AG10803 (cell line): ENCODE data around the gene C16orf96.

Source experiments
- DNase-seq: peaks from one replicate; pipeline ENCODE4 v3.0.0; 2010; ENCODE audit warnings: low read depth
- H3K4me3 ChIP-seq: 2 replicates; pipeline ENCODE4 v1.5.1; 2011; ENCODE audit warnings: mild to moderate bottlenecking, low read length, control low read depth
- TF ChIP-seq, protein P1 (sequence below): conservative IDR thresholded peaks from 2 replicates; pipeline ENCODE4 v1.5.1; 2011; ENCODE audit warnings: mild to moderate bottlenecking, low read length, control low read depth, inconsistent platforms

C16orf96 gene

DNA sequence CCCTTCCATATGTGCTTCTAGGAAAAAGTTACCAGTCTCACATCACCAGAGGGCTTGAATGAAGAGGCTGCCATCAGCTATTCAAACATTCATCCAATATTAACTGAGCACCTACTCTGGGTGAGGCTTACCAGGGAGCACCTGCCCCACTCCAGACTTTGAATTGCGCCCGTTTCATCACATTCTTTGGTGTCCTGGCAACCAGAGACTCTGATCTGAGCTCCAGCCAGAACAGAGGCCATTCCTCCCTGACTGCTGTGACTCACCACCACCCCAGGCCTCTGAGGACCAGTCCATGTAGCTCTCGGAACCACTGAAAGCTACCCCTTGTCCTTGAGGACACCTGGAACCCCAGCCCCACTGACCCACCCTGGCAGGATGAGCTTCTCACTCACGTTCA, at the start of gene C16orf96:
TSS of gene C16orf96 (plus strand) at position 229 of the 400 bp plus-strand sequence. CDS start at position 379, 150 bp downstream.
- H3K4me3 ChIP-seq: no peak within 1 kb of the TSS
- DNase-seq: no peak
- TF ChIP-seq, protein P1, sequence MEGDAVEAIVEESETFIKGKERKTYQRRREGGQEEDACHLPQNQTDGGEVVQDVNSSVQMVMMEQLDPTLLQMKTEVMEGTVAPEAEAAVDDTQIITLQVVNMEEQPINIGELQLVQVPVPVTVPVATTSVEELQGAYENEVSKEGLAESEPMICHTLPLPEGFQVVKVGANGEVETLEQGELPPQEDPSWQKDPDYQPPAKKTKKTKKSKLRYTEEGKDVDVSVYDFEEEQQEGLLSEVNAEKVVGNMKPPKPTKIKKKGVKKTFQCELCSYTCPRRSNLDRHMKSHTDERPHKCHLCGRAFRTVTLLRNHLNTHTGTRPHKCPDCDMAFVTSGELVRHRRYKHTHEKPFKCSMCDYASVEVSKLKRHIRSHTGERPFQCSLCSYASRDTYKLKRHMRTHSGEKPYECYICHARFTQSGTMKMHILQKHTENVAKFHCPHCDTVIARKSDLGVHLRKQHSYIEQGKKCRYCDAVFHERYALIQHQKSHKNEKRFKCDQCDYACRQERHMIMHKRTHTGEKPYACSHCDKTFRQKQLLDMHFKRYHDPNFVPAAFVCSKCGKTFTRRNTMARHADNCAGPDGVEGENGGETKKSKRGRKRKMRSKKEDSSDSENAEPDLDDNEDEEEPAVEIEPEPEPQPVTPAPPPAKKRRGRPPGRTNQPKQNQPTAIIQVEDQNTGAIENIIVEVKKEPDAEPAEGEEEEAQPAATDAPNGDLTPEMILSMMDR: no peak

DNA sequence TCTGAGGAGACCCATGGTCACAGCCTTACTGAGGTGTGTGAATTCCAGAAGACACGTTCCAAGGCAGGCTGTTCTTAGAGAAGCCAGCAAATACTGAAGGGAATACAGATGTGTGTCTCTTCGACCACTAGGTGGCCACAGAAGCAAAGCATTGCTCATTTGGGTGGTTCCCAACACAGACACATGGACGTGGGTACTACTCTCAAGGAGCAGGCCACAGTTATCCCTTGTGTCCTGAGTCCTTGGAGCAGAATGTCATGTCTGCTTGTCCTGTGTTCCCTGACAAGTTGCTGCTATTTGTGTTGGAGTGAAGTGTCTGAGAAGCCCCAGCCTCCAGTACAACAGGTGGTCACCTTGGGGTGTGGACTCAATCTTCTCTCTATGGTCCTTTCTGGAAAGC, 49.7 kb upstream of the C16orf96 start:
- TF ChIP-seq, protein P1: peak; percentile 96
- no peak overlapping the region for H3K4me3 ChIP-seq
- peak; percentile 85 for DNase-seq

DNA sequence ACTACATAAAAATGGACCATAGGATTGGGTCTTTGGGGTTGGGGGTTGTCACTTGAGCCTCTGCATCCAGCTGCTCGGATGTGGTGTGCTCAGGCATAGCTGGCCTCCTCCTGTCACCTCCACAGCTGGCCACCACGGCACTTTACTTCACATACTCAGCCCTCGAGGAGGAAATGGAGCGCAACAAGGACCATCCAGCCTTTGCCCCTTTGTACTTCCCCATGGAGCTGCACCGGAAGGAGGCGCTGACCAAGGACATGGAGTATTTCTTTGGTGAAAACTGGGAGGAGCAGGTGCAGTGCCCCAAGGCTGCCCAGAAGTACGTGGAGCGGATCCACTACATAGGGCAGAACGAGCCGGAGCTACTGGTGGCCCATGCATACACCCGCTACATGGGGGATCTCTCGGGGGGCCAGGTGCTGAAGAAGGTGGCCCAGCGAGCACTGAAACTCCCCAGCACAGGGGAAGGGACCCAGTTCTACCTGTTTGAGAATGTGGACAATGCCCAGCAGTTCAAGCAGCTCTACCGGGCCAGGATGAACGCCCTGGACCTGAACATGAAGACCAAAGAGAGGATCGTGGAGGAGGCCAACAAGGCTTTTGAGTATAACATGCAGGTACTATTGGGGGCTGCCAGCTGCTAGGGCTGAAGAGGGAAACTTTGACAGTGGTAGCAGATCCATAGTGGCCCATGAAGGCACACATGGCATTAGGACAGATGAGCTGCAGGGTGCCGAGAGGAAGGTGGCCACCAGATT, 48.4 kb upstream of the C16orf96 start:
- H3K4me3 ChIP-seq: no peak overlapping the region
- no peak for DNase-seq
- TF ChIP-seq, protein P1: no peak

DNA sequence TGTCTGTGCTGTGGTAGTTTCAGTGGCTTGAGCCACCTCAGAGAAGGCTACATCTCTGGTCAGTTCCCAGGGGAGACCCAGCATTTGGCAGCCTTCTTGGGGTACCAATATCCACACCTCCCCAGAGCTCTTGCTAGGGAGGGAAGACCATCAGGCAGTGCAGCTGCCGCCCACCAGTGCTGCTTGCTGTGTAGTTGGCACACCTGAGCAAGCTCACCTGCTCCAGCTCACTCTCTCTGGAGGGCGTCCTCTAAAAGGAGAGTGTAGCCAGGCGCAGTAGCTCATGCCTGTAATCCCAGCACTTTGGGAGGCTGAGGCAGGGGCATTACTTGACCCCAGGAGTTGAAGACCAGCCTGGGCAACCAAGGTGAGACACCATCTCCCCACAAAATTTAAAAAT, 47.3 kb upstream of the C16orf96 start:
- H3K4me3 ChIP-seq: no peak overlapping the region
- TF ChIP-seq, protein P1: no peak
- no peak for DNase-seq

DNA sequence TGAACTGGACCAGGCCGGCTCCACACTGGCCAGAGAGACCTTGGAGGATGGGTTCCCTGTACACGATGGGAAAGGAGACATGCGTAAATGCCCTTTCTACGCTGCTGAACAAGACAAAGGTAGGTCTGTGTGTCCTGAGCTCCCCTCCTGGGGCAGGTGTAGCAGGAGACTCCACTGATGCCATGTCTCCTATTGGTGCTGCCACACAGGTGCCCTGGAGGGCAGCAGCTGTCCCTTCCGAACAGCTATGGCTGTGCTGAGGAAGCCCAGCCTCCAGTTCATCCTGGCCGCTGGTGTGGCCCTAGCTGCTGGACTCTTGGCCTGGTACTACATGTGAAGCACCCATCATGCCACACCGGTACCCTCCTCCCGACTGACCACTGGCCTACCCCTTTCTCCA, 46.7 kb upstream of the C16orf96 start:
- TF ChIP-seq, protein P1: no peak
- H3K4me3 ChIP-seq: no peak overlapping the region
- DNase-seq: no peak

DNA sequence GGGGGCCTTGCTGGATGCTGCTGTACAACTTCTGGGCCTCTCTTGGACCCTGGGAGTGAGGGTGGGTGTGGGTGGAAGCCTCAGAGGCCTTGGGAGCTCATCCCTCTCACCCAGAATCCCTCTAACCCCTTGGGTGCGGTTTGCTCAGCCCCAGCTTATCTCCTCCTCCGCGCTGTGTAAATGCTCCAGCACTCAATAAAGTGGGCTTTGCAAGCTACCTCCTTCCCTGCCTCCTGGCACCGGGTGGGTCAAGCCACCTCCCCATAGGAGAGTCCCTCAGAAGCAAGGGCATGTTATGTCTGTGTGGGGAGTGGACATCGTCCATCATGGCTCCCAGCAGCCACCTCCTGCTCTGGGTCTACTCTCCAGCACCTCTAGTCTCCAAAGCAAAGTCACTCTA, 46.0 kb upstream of the C16orf96 start:
- no peak for DNase-seq
- TF ChIP-seq, protein P1: no peak
- no peak overlapping the region for H3K4me3 ChIP-seq

DNA sequence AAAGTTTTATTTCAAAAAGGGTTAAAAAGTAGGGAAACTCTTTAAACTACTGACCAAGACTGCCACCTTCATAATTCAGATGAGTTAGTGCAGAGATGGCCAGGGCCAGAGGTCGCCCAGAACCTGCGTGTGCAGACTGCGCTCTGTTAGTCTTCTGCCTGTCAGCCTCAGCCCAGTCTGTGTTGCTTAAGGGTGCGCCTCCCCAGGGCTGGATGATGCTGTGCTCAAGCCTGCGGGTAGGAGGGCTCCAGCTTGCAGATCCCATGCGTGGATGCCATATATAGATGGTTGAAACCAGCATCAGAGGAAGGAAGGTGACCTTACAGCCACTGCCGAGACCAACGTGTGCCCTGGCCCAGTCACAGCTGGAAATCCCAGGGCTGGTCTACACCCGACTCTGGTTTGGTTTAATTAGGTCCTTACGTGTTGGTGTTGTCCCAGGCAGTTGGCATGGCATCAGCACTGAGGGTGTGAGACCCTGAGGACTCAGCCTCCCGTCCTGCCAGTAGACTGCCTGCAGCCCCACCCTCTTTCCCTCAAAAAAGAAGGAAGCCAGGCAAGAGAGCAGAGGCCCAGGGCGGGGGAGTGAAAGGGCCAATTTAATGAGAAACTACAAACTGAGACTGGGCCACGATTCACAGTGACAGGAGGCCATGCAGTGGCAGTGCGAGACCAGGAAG, 45.3 kb upstream of the C16orf96 start:
- TF ChIP-seq, protein P1: no peak
- no peak for DNase-seq
- no peak overlapping the region for H3K4me3 ChIP-seq
